Ascending aorta (tissue), 2 donors: ENCODE data around the gene CHST15. TPM values are rescaled to one million over a fixed set of nuclear protein-coding genes. Genes with fewer than 3 reads are reported as not detected.

Experiments used
- DNase-seq, 2 donors: peaks; one replicate each; pipeline ENCODE4 v3.0.0-alpha.2; 2019; ENCODE audit warnings: low spot score in 2 of 2
- H3K27ac ChIP-seq, 2 donors: fragments of 200-600 bp; sonication (generic); one replicate each; pipeline ENCODE4 v1.5.1; 2016 to 2017; ENCODE audit warnings: mild to moderate bottlenecking in 1 of 2
- H3K27me3 ChIP-seq: fragments of 200-600 bp; sonication (generic); one replicate; pipeline ENCODE4 v1.5.1; 2017
- H3K36me3 ChIP-seq, 2 donors: fragments of 200-600 bp; sonication (generic); one replicate each; pipeline ENCODE4 v1.5.1; 2016
- H3K4me1 ChIP-seq, 2 donors: fragments of 200-600 bp; sonication (generic); one replicate each; pipeline ENCODE4 v1.5.1; 2016 to 2017; ENCODE audit warnings: mild to moderate bottlenecking in 1 of 2
- H3K4me3 ChIP-seq, 2 donors: fragments of 200-600 bp; sonication (generic); one replicate each; pipeline ENCODE4 v1.5.1; 2016 to 2017; ENCODE audit warnings: mild to moderate bottlenecking in 1 of 2
- H3K9me3 ChIP-seq, 2 donors: fragments of 200-600 bp; sonication (generic); one replicate each; pipeline ENCODE4 v1.5.1; 2016
- intact Hi-C: fragments of 100-400 bp; cut with DNase I; formaldehyde crosslinking; loops from one replicate; pipeline ENCODE4 v1.15.1; 2023
- total RNA-seq: library from RNA; depleted of rRNA; stranded (reverse); fragments of >200 nt; gene quantifications from one replicate; pipeline ENCODE4 v1.1.0, GENCODE V29; 2016
- TF ChIP-seq, protein P1 (sequence below), 3 experiments: fragments of 200-600 bp in 2 of 3; fragments of 450-650 bp in 1 of 3; sonication (generic) in 2 of 3; IDR thresholded peaks; one replicate each; pipeline ENCODE4 v1.5.1; 2016 to 2019; ENCODE audit warnings: antibody characterized with exemption in 3 of 3, mild to moderate bottlenecking in 1 of 3, moderate library complexity in 1 of 3

CHST15 gene
- total RNA-seq, 1 donor from 2014 or later: 20.4 TPM

DNA sequence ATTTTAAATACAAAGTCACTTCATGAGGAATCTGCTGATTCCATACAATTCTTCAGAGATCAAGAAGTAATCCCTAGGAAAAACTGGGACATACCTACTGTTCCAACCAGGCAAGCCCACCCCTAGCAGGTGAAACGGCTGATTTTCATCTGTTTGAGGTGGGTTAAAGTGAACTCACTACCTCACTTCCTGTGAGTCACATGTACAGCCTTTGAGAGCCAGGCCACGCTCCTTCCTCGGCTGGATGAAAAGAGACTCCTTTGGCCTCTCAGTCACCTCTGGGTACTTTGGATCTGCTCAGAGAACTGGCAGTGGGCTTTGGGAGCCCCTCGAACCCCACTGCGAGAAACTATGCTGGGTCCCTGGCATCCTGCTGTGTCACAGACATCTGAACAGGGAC is 68.2 kb downstream of the CHST15 start:
- no peaks in the 10 kb centered on the region for H3K9me3 ChIP-seq
- no peak overlapping the region for H3K27ac ChIP-seq
- TF ChIP-seq, protein P1, sequence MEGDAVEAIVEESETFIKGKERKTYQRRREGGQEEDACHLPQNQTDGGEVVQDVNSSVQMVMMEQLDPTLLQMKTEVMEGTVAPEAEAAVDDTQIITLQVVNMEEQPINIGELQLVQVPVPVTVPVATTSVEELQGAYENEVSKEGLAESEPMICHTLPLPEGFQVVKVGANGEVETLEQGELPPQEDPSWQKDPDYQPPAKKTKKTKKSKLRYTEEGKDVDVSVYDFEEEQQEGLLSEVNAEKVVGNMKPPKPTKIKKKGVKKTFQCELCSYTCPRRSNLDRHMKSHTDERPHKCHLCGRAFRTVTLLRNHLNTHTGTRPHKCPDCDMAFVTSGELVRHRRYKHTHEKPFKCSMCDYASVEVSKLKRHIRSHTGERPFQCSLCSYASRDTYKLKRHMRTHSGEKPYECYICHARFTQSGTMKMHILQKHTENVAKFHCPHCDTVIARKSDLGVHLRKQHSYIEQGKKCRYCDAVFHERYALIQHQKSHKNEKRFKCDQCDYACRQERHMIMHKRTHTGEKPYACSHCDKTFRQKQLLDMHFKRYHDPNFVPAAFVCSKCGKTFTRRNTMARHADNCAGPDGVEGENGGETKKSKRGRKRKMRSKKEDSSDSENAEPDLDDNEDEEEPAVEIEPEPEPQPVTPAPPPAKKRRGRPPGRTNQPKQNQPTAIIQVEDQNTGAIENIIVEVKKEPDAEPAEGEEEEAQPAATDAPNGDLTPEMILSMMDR (IDR thresholded peaks at IDR 0.05): no peak
- H3K36me3 ChIP-seq: peaks cover 5 to 24% of the 10 kb centered on the region in 2 donors
- DNase-seq: no peak
- intact Hi-C loops: loop anchor here (1.0 kb wide), 2 partner anchors 237 to 364 kb away; no protein-coding TSS in a partner anchor
- no peak overlapping the region for H3K4me3 ChIP-seq
- no peaks in the 10 kb centered on the region for H3K27me3 ChIP-seq
- H3K4me1 ChIP-seq: peaks cover 0 to 4% of the 10 kb centered on the region in 2 donors

DNA sequence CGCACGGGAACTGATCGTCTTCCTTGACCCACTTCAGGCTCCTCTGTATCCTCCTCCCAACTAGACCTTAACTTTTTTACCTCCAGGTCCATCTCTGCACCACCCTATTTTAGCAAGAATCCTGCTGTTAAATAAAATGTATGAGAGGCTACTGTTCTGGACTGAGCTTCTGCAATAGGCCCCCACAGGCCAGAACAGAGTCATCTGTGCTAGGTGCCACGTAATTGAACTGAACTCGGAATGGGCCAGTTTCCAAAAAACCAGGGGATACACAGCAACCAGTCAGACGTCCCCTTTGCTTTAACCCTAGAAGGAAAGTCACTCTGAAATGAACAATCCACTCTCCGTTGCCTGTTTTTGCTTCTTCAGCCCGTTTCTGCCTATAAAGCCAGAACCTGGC is 71.3 kb downstream of the CHST15 start:
- TF ChIP-seq, protein P1 (IDR thresholded peaks at IDR 0.05): no peak
- DNase-seq: no peak
- Histone ChIP-seq H3K27me3 (no peaks in the 10 kb centered on the region), H3K4me1 (peaks cover 0 to 4% of the 10 kb centered on the region in 2 donors), H3K9me3 (no peaks in the 10 kb centered on the region), H3K27ac (no peak overlapping the region), H3K4me3 (no peak overlapping the region), H3K36me3 (peaks cover 14 to 29% of the 10 kb centered on the region in 2 donors)
- intact Hi-C loops: no loop called here

DNA sequence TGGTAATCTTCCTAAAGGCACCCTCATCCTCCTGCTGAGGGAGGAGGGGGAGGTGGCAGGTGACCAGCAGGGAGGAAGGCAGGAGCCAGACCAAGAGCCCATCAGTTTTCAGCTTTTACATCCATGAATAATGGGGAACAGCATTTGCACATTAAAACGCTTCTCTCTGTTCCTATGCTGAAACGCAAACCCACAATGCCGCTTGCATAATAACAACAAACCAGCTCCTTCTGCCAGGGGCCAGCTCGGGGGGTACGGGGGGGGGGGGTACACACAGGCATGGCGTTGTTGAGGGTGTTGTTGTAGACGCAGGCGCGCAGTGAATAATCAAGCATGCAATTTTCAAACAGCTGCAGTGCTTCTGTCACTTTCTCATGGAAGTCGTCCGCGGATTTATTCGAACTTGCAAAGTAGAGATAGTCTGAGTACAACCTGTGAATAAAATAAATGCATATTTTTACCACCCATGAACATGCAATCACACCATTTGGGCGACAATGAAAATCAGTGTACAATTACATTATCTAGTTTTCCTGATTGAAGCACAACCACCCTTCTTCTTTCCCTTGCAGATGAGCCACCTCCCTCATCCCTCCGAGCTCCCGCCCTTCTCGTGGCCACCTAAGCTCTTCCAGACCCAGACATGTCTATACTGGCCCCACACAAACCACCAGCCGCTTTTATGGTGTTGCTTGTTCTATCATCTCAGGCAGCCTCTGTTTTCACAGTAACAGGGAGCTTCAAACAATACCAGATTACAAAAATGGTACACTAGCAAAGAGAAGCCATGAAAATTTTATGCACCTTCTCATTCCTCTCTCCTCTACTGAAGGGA is 72.2 kb downstream of the CHST15 start:
- peaks cover 14 to 32% of the 10 kb centered on the region in 2 donors for H3K36me3 ChIP-seq
- H3K27ac ChIP-seq: no peak overlapping the region
- H3K4me1 ChIP-seq: peaks cover 0 to 4% of the 10 kb centered on the region in 2 donors
- no peaks in the 10 kb centered on the region for H3K27me3 ChIP-seq
- H3K9me3 ChIP-seq: no peaks in the 10 kb centered on the region
- DNase-seq: no peak
- intact Hi-C loops: no loop called here
- no peak overlapping the region for H3K4me3 ChIP-seq
- TF ChIP-seq, protein P1 (IDR thresholded peaks at IDR 0.05): no peak

DNA sequence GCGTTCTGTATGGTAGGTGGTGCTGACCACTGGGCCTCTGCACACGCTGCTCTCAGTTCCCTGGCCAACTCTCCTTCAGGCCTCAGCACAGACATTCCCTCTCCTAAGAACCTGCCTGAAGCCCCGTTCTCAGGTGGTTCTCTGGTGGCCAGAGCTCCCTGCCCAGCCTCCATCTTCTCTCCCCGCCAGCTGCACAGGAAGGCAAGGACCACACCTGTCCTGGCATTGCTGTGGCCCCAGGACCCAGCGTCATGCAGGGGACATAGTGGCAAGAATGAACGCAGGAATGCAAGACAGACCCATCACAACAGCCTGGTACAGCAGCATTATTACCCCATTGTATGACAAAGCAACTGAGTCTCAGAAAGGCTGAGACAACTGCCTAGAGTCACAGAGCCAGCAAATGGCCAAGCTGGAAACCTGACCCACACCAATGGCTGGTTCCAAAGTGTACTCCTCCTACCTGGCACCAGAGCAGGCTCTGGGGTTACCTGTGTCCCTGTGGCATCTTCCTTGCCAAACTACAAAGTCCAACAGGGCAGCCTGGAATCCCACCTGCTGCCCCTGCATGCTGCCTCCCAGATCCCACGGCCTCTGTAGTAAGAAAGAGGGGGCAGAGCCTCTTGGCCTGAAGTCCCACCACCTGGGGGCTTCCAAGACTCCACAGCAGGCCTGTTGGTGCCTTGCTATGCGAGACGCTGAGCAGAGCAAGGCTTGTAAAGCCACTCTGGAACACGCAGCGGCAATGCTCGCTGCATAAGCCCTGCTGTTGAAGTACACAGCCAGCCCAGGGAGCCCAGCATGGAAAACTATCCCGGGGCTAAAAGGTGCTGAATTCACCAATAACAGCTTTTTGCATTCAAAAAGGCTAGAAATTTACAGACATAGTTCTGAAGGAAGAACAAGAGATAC is 73.3 kb downstream of the CHST15 start:
- TF ChIP-seq, protein P1 (IDR thresholded peaks at IDR 0.05): no peak
- H3K4me3 ChIP-seq: no peak overlapping the region
- no peak for DNase-seq
- H3K36me3 ChIP-seq: peaks cover 14 to 34% of the 10 kb centered on the region in 2 donors
- no peaks in the 10 kb centered on the region for H3K9me3 ChIP-seq
- H3K4me1 ChIP-seq: no peaks in the 10 kb centered on the region
- no peaks in the 10 kb centered on the region for H3K27me3 ChIP-seq
- intact Hi-C loops: no loop called here
- no peak overlapping the region for H3K27ac ChIP-seq

DNA sequence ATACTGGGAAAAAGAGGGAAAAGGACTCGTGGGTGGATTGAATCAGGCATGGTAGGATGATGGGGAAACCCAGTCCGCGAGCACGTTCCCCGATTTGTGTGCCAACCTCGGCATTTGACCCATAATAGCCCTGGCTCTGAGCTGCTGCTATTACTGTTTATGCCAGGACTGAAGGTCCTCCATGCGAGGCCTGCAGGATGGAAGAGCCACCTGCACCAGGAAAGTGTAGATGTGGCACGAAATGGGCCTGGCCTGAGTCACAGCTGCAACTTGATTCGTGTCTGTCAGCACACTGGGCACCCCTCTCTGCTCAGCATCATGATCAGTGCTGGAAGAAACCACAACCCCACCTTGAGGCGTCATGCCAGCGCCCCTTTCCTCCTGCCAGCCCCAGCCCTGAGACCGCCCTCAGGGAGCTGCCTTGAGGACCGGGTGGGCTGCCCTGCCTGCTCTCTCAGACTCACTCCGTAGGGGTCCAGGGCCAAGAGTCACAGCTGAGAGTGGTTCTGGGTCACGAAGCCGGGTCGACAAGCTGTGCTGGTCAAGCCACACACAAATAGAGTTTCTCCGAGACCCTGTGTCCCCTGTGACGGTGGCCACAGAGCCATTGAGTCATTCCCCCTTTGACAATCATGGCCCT is 74.4 kb downstream of the CHST15 start:
- Histone ChIP-seq H3K9me3 (no peaks in the 10 kb centered on the region), H3K27me3 (no peaks in the 10 kb centered on the region), H3K27ac (no peak overlapping the region), H3K36me3 (peaks cover 14 to 42% of the 10 kb centered on the region in 2 donors), H3K4me3 (no peak overlapping the region), H3K4me1 (no peaks in the 10 kb centered on the region)
- no peak for DNase-seq
- intact Hi-C loops: no loop called here
- TF ChIP-seq, protein P1 (IDR thresholded peaks at IDR 0.05): no peak
